GM19467 (cell line): ENCODE data around the gene DUSP10.

Source experiments
- ATAC-seq: cut with Tn5 transposase; IDR thresholded peaks from one replicate; pipeline ENCODE4 v1.9.1; 2021; ENCODE audit warnings: mild to moderate bottlenecking, moderate library complexity; ENCODE audit not compliant: unreplicated experiment

The DUSP10 gene

DNA sequence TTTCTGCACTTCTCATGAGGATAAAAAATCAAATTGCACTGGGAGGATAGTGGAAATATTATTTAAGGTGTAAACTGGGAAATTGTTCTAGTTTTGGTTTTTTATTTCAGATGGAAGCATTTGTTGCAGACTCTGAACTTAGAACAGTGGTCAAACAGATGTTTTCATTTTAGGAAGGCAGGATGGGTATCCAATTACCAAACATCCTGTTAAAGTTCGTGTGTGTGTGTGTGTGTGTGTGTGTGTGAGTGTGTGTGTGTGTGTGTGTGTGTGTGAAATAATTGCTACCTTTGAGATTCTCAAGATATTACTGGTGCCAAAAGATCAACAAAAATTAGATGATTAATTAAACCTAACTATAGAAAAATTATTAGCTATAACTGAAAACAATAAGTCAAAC lies 24.3 kb upstream of the DUSP10 start:
- ATAC-seq: no peak

GRCh38 chr1:221765527-221765926 lies 23.6 kb upstream of the DUSP10 start:
- no peak for ATAC-seq

DNA sequence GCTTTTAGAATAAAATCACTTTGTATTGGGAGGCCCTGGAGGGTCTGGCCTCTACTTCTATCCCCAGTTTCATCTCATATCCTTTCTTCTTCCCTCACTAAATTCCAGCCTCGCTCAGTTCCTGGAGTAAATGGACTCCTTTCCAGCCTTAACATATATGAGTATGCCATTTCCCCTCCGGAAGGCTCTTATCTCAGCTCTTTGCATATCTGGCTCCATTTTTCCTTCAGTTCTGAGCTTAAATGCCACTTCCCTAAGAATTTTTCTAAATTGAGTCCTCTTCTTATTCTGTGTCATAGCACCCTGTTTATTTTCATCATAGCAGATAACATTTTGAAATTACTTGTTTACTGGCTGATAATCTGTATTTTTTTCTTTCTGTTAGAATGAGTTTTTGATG lies 20.2 kb upstream of the DUSP10 start:
- no peak for ATAC-seq

DNA sequence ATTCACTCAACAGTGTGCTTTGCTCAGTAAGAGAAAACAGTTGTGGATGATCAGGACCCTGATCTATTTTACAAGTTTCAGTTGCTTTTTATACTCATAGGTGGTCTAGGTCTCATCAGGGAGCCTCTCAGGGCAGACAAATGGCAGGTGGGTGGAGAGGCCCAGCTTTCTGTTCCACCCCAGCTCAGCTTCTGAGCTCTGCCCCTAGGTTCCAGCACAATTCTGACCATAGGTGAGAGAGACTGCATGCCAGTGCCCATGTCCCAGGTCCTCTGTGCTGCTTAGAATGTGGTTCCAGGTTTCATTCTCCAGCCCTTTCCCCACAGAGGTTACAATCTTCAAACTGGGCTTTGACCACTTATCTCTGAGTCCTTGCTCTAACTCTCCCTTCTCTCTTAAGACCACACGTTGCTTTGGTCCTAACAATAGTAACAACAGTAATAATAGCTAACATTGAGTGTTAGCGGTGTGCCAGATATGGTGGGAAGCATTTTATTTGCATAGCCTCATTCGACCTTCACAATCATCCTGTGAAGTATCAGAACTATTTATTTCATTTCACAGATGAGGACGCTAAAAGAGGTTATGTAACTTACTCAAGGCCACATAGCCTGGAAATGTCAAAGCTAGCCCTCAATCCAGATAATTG lies 19.6 kb upstream of the DUSP10 start:
- peak; percentile 77 for ATAC-seq

DNA sequence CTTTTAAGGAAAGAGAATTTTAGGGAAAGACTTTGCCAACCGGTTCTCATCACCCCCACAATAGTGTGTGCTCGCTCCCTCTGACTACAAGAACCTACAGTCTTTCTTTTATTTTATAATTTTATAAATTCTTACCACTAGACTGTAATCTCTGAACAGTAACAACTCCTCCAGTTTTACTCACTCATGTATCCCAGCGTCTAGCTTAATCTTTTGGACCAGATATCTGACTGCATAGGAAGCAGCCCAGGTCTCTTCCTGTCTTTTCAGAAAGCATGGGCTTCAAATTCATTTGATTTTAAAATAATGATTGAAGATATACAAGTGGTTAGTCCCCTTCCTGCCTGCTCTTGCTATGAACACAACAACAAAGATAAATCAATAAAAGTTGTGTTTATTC lies 19.0 kb upstream of the DUSP10 start:
- no peak for ATAC-seq

- no peak for ATAC-seq
Observed at GRCh38 chr1:221759436-221759835, 17.5 kb upstream of the DUSP10 start.

DNA sequence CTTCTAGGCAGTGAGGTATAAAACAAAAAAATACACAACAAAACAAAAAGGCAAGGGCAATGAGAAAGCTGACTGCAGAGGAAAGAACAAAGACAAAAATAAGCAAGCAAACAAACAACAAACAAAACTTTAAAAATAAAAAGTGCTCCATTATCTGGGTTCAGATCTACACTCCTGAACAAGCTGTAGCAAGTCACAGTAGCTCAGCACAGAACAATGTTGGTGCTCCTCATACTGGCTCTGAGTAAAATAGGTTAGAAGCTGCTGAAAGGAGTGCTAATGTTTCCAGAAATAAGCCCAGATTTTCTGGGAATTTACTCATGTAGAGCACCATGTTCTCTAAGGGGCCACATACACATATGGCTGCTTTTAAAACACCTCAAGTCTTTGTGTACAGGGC lies 16.6 kb upstream of the DUSP10 start:
- ATAC-seq: no peak

DNA sequence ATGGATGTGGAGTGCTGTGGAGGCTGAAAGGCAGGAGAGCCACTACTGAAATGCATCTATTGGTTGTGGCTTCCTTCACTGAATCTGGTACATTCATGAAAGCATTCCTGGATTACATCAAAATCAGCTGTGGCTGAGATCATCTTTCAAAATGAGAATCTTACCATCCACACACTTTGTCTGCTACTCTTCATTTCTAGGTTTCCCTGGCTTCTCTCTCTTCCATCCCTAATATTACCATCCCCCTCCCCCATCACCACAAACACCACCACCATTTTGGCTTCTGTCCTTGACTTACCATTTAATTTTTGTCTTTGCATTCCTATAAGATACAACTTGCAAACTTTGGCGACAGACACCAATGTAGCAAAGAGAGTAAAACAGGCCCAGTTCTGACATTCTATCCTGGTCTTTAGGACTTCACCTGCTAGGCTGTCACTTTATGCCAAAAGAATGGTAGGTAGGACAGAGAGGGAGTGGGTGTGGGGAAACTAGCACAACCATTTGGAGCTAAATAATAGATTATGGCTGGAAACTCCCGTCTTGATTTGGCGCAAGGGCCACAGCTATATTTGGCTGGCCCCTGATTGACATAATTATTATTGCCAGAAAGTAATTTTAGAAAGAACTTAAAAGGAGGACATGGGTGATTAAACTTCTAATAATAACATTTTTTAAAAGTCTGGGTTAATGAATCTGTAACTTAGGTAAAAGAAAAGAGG lies 15.1 kb upstream of the DUSP10 start:
- no peak for ATAC-seq

DNA sequence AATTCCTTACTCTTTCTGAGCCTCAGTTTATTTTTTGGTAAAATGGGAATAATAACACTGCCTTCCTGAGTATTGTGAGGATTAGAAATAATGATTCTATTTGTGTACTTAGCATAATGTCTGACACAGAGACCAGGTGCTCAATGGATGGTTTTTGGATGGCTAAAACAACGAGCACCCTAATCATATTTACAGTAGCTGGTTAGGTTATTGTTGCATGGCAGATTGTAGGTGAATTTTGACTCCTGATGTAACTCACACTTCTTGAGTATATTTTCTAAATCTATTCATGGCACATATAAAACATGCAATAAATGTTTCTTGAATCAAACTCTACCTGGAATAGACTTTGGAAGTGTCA lies 11.9 kb upstream of the DUSP10 start:
- ATAC-seq: peak; percentile 28

- no peak for ATAC-seq
Observed at GRCh38 chr1:221751226-221751887, 9.5 kb upstream of the DUSP10 start.

- no peak for ATAC-seq
Observed at GRCh38 chr1:221748981-221749380, 7.1 kb upstream of the DUSP10 start.

DNA sequence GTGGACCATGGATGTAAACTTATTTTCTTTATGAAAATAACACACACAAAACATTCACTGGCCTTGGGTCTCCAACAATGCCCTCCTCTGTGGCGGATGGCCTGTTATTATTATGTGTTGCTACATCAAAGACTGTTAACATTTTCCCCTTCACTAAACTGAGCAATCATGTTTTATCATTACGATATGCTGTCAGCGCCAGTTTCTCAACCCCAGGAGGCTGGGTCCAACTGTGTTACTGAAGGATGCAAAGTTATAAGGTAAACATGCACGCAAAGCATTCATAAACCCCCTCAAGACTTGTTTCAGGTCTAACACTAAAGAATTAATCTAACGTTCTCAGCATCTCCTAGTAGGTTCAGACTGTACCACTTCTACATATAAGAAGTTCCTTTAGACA lies 6.0 kb upstream of the DUSP10 start:
- no peak for ATAC-seq

DNA sequence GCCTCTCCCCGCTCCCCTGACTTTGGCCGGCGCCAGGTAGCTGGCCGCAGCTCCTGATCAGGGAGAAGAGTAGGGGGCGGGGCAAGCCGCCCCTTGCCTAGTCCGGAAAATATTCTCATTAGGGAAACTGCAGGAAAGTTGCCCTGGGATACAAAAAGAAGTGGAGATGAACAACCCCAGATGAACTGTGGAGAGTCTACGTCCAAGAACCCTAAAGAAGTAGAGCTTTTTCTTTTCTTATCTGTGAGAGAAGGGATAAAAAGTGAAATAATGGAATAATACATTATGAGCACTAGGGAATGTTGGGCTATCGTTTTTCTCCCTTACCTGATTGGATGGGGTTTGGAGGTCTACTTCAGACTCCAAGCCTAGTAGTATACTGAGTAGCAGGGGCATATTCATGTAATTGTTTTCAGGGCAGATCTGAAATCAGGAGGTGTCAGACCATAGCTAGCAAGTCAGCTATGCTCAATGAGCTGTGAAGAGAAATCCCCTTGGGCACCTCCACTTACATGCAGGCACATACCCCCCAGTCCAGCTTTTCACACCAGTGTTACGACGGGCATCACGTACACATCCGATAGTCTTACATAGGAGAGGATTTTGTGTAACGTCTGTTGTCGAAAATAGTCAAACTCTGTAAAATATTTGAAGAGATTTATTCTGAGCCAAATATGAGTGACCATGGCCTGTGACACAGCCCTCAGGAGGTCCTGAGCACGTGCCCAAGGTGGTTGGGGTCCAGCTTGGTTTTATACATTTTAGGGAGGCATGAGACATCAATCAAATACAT lies 1.7 kb upstream of the DUSP10 start:
- no peak for ATAC-seq

GRCh38 chr1:221742555-221743415 lies 896 bp upstream of the DUSP10 start:
- peak; percentile 40 for ATAC-seq

GRCh38 chr1:221740993-221741702 lies 741 bp downstream of the DUSP10 start:
- no peak for ATAC-seq

DNA sequence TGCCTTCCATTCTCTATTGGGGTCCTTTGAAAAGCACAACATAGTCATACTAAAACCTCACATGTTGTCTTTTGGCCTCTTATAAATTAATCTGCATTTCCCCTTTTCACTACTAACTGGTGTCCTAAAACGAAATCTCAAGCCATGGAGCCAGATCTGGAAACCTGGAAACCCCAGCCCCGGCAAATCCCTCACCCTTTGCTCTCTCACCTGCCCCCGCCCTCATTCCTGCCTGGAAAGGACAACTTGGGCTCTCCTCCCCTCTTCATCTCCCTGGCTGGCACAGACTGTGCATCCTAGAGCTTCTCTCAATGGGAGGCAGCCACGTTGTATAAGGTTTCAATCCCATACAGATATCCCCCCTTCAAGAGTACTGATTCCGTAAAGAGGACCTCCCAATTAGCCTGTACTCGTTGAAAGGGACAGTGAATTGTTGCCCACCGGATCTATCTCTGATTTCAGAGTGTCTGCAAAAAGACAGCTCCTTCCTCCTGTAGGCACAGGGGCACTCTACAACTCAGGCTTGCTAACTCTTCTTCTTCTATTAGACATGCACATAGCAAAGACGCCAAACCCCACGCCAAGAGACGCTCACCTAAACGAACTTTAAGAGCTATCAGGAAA lies 1.4 kb downstream of the DUSP10 start:
- no peak for ATAC-seq

- ATAC-seq: no peak
Observed at GRCh38 chr1:221739677-221740025, 2.2 kb downstream of the DUSP10 start.

DNA sequence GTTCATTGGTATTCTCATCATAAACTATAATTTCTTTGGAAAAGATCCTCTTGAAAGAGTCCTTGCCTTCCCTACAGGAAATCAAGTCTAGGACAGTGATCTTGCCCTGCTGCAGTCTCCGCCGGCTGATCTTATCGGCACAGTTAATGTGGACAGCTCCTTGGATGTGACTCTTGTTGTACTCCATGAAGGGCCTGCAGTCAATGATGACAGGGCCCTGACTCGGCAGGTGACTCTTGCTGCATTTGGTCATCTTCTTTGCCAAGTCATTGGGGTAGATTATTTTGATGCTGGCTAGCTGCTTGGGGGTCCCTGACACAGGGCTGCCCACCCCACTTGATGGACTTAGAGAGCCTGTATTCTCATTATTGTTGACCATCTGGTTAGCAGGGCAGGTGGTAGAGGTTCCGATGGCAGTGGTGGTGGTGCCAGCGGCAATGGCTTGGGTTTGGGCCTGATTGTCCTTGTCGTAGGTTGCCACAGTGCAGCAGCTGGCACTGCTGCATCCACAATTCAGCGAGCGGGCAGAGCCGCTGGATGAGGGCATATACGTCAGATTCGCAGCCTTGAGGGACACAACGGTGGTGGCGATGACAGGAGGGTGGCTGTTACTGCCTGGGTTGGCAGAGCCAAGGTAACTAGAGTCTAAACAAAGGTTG lies 2.7 kb downstream of the DUSP10 start:
- ATAC-seq: no peak

DNA sequence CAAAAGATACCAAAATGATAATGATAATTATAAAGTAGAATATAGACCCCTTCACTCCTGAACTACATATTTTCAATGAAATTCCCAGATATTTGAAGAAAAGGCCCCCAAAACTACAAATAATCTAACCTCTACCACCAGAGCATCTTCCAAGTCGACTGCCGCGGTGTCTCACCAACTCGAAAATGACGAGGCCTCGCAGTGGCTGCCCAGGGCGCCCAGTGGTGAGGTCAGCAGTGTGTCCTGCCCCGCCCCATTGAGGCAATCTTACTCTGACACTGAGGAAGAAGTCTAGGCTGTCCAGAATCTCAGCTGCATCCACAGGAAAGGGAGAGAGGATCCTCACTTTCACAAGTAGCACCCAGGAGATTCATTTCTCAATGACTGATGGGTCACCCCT lies 5.2 kb downstream of the DUSP10 start:
- no peak for ATAC-seq
